ENCODE measurements around the gene KCNJ13.

DNA sequence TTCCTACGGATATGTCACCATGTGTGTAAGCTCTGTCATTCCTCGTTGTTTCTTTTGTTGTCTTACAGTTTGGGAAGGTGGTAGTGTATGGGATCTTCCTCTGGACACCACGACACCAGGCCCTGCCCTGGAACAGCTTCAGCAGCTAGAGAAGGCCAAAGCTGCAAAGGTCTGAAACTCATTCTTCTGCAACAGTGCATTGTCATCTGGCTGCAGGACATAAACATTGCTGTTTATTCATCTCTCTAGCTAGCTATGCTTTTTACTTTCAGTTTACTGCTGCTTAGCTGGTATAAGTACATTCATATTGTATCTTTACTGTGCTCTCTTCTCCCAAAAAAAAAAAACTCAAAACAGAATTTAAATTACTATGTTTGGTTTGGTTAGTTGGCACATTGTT is 39.2 kb upstream of the KCNJ13 start:
- no peak for TF ChIP-seq POLR2A (IDR thresholded peaks at IDR 0.05)
- TF ChIP-seq, protein P1, sequence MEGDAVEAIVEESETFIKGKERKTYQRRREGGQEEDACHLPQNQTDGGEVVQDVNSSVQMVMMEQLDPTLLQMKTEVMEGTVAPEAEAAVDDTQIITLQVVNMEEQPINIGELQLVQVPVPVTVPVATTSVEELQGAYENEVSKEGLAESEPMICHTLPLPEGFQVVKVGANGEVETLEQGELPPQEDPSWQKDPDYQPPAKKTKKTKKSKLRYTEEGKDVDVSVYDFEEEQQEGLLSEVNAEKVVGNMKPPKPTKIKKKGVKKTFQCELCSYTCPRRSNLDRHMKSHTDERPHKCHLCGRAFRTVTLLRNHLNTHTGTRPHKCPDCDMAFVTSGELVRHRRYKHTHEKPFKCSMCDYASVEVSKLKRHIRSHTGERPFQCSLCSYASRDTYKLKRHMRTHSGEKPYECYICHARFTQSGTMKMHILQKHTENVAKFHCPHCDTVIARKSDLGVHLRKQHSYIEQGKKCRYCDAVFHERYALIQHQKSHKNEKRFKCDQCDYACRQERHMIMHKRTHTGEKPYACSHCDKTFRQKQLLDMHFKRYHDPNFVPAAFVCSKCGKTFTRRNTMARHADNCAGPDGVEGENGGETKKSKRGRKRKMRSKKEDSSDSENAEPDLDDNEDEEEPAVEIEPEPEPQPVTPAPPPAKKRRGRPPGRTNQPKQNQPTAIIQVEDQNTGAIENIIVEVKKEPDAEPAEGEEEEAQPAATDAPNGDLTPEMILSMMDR (IDR thresholded peaks at IDR 0.05): no peak

All from transverse colon (tissue), 3 donors.